K562 (cell line): ENCODE data around the gene HTR4. TPM values are rescaled to one million over a fixed set of nuclear protein-coding genes. Genes with fewer than 3 reads are reported as not detected.

Experiments used
- AFF4 ChIP-seq: sonication (generic); formaldehyde crosslinking; IDR thresholded peaks from 2 replicates; pipeline ENCODE4 v1.8.0; 2023; ENCODE audit warnings: mild to moderate bottlenecking, missing genetic modification reagents
- DACH1 ChIP-seq: fragments of 450-650 bp; IDR thresholded peaks from 2 replicates; pipeline ENCODE4 v1.6.1; 2018; ENCODE audit not compliant: partially characterized antibody
- DNMT1 ChIP-seq: fragments of 450-650 bp; IDR thresholded peaks from 2 replicates; pipeline ENCODE4 v1.6.1; 2016; ENCODE audit warnings: antibody characterized with exemption, mild to moderate bottlenecking
- GTF2E2 ChIP-seq: fragments of 200-800 bp; sonication (Bioruptor generic); IDR thresholded peaks from 2 replicates; pipeline ENCODE4 v1.6.1; 2016; ENCODE audit warnings: missing genetic modification characterization, missing compliant biosample characterization
- KDM4B ChIP-seq, 2 experiments: fragments of 450-650 bp in 1 of 2; sonication (generic) in 1 of 2; IDR thresholded peaks; 2 replicates each; pipeline ENCODE4 v1.6.1; 2016 to 2017; ENCODE audit warnings: borderline replicate concordance in 2 of 2, antibody characterized with exemption in 1 of 2, low read depth in 1 of 2, mild to moderate bottlenecking in 1 of 2
- NFE2L1 ChIP-seq: fragments of 450-650 bp; IDR thresholded peaks from 2 replicates; pipeline ENCODE4 v1.6.1; 2016; ENCODE audit warnings: missing genetic modification characterization, low read depth, mild to moderate bottlenecking, missing compliant biosample characterization, moderate library complexity, borderline replicate concordance
- RAD21 ChIP-seq, 2 experiments: fragments of 250-450 bp in 1 of 2; fragments of 450-650 bp in 1 of 2; sonication (Bioruptor Pico) in 1 of 2; formaldehyde crosslinking in 1 of 2; IDR thresholded peaks in 1 of 2; conservative IDR thresholded peaks in 1 of 2; 2 replicates each; pipeline versions ENCODE4 v1.4.0 to v1.8.0; 2020 to 2022; ENCODE audit warnings: mild to moderate bottlenecking in 2 of 2, moderate library complexity in 1 of 2
- SAFB ChIP-seq: fragments of 200-400 bp; formaldehyde crosslinking; IDR thresholded peaks from 2 replicates; pipeline ENCODE4 v1.6.1; 2017; ENCODE audit warnings: low read depth, low read length, borderline replicate concordance
- SMARCA4 ChIP-seq: fragments of 450-650 bp; IDR thresholded peaks from 2 replicates; pipeline ENCODE4 v1.6.1; 2016
- SRSF9 ChIP-seq: fragments of 200-400 bp; formaldehyde crosslinking; IDR thresholded peaks from 2 replicates; pipeline ENCODE4 v1.6.1; 2017; ENCODE audit warnings: low read depth, low read length, borderline replicate concordance
- ZNF507 ChIP-seq: conservative IDR thresholded peaks from 2 replicates; pipeline ENCODE4 v1.6.1; 2017; ENCODE audit warnings: missing genetic modification characterization, missing compliant biosample characterization
- ZNF561 ChIP-seq: fragments of 450-650 bp; formaldehyde crosslinking; conservative IDR thresholded peaks from 2 replicates; pipeline ENCODE4 v1.4.0; 2020; ENCODE audit warnings: mild to moderate bottlenecking, moderate library complexity
- polyA plus RNA-seq, 8 experiments: library from polyadenylated mRNA; depleted of rRNA in 4 of 8; stranded (reverse) in 5 of 8; unstranded in 3 of 8; fragments of >200 nt; fragmentation: Nextera tagmentation in 2 of 8; fragmentation: Illumina TruSeq in 1 of 8; extraction: Ambion mirVana in 2 of 8; extraction: Trizol in 1 of 8; gene quantifications; 2 replicates each; pipeline versions ENCODE4 v1.2.1 to v1.2.3, GENCODE V29; 2011 to 2014; ENCODE audit warnings: inconsistent platforms in 1 of 8, missing spikeins in 1 of 8
- total RNA-seq, 7 experiments: library from RNA; depleted of rRNA in 6 of 7; stranded (reverse); fragments of >200 nt in 6 of 7; fragmentation: Illumina TruSeq in 2 of 7; extraction: Trizol in 2 of 7; gene quantifications; 2 replicates each; pipeline versions ENCODE4 v1.2.1 to v1.2.3, GENCODE V29; 2011 to 2021; ENCODE audit warnings: low replicate concordance in 1 of 7
- TF ChIP-seq, protein P1 (sequence below): sonication (generic); formaldehyde crosslinking; IDR thresholded peaks from 2 replicates; pipeline ENCODE4 v1.8.0; 2022; ENCODE audit warnings: mild to moderate bottlenecking, missing genetic modification reagents, borderline replicate concordance
- TF ChIP-seq, protein P2 (sequence below): fragments of 250-450 bp; sonication (Bioruptor Pico); IDR thresholded peaks from 2 replicates; pipeline ENCODE4 v1.4.0; 2020; ENCODE audit warnings: mild to moderate bottlenecking, moderate library complexity

HTR4 gene
- total and polyA plus RNA-seq, 9 of the 15 experiments (the other 6 are each of a cell fraction or from before 2014, with no cell fraction given) = 0.13 TPM; not detected in 8

DNA sequence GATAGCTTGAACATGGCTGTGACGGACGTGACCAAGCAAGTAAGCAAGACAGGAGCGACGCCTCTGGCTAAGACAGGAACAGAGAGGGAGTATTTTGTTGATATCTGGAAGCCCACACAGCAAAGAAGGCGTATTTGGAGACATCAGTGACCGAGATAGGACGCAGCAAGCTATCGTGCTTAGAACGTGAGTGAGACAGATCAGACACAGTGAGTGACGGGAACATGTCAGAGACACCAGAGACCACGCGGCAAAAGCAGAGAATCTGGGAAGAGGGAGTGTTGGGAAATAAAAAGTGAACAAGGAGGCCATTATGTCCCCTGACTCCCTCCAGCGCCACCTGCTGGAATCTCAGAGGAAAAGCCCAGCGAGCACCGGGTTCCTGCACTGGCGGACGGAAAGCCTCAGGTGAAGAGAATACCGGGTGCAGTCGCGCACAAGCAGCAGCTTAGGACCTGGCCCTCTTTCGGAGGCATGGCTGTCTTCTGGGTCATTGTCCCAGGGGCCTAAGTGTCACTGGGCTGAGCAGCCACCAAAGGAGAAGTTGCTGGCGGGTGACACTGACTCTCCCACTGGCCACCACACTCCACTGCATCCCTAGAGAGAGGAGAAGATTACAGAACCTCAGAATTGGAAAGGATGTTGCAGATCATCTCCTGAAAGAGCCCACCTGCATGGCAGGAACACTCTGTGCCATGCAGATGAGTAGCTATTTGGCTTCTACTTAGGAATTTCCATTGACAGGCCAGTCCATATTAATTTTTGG, 171.4 kb downstream of the HTR4 start (continued):
- TF ChIP-seq SRSF9 (no peak), DNMT1 (no peak), AFF4 (CRISPR knock-in tag) (no peak), ZNF507 (tag) (no peak), SMARCA4 (peak; percentile 47; the same call in 1 of the 2 replicates), GTF2E2 (tag) (no peak), SAFB (no peak), KDM4B (IDR thresholded peaks at IDR 0.05; ENCODE audit: borderline replicate concordance in 2 of 2, low read depth in 1 of 2) (no peak), ZNF561 (no peak), RAD21 (CRISPR knock-in tag; conservative IDR thresholded peaks at IDR 0.05 in 1 of 2, IDR thresholded peaks at IDR 0.05 in 1 of 2) (peak; percentile 29 to 67; a peak in 3 of 4 replicates), NFE2L1 (tag) (no peak), DACH1 (peak; percentile 7)
- TF ChIP-seq, protein P1, sequence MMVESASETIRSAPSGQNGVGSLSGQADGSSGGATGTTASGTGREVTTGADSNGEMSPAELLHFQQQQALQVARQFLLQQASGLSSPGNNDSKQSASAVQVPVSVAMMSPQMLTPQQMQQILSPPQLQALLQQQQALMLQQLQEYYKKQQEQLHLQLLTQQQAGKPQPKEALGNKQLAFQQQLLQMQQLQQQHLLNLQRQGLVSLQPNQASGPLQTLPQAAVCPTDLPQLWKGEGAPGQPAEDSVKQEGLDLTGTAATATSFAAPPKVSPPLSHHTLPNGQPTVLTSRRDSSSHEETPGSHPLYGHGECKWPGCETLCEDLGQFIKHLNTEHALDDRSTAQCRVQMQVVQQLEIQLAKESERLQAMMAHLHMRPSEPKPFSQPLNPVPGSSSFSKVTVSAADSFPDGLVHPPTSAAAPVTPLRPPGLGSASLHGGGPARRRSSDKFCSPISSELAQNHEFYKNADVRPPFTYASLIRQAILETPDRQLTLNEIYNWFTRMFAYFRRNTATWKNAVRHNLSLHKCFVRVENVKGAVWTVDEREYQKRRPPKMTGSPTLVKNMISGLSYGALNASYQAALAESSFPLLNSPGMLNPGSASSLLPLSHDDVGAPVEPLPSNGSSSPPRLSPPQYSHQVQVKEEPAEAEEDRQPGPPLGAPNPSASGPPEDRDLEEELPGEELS (CRISPR knock-in tag) = no peak
- TF ChIP-seq, protein P2, sequence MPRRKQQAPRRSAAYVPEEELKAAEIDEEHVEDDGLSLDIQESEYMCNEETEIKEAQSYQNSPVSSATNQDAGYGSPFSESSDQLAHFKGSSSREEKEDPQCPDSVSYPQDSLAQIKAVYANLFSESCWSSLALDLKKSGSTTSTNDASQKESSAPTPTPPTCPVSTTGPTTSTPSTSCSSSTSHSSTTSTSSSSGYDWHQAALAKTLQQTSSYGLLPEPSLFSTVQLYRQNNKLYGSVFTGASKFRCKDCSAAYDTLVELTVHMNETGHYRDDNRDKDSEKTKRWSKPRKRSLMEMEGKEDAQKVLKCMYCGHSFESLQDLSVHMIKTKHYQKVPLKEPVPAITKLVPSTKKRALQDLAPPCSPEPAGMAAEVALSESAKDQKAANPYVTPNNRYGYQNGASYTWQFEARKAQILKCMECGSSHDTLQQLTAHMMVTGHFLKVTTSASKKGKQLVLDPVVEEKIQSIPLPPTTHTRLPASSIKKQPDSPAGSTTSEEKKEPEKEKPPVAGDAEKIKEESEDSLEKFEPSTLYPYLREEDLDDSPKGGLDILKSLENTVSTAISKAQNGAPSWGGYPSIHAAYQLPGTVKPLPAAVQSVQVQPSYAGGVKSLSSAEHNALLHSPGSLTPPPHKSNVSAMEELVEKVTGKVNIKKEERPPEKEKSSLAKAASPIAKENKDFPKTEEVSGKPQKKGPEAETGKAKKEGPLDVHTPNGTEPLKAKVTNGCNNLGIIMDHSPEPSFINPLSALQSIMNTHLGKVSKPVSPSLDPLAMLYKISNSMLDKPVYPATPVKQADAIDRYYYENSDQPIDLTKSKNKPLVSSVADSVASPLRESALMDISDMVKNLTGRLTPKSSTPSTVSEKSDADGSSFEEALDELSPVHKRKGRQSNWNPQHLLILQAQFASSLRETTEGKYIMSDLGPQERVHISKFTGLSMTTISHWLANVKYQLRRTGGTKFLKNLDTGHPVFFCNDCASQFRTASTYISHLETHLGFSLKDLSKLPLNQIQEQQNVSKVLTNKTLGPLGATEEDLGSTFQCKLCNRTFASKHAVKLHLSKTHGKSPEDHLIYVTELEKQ = no peak
